Sigmoid colon (tissue), 7 donors: ENCODE measurements around the gene EML4. TPM values are rescaled to one million over a fixed set of nuclear protein-coding genes. Genes with fewer than 3 reads are reported as not detected.

Source experiments
- DNase-seq: peaks from one replicate; pipeline ENCODE4 v3.0.0-alpha.2; 2019
- H3K27ac ChIP-seq, 4 donors: fragments of 200-600 bp; sonication (generic); one replicate each; pipeline ENCODE4 v1.5.1; 2016 to 2019; ENCODE audit warnings: mild to moderate bottlenecking in 1 of 4
- H3K27me3 ChIP-seq, 3 donors: fragments of 200-600 bp; sonication (generic); one replicate each; pipeline ENCODE4 v1.5.1; 2019; ENCODE audit warnings: mild to moderate bottlenecking in 1 of 3
- H3K36me3 ChIP-seq, 4 donors: fragments of 200-600 bp; sonication (generic); one replicate each; pipeline ENCODE4 v1.5.1; 2016 to 2019
- H3K4me1 ChIP-seq, 4 donors: fragments of 200-600 bp; sonication (generic); one replicate each; pipeline ENCODE4 v1.5.1; 2017 to 2019
- H3K4me3 ChIP-seq, 4 donors: fragments of 200-600 bp; sonication (generic); one replicate each; pipeline ENCODE4 v1.5.1; 2017 to 2019; ENCODE audit warnings: mild to moderate bottlenecking in 2 of 4, moderate library complexity in 1 of 4
- H3K9me3 ChIP-seq, 4 donors: fragments of 200-600 bp in 3 of 4; sonication (generic) in 3 of 4; one replicate each; pipeline versions ENCODE4 v1.5.1 to v1.6.1; 2013 to 2019
- CTCF ChIP-seq, 4 experiments: fragments of 450-650 bp in 3 of 4; fragments of 200-600 bp in 1 of 4; IDR thresholded peaks; one replicate each; pipeline ENCODE4 v1.5.1; 2016 to 2019; ENCODE audit warnings: antibody characterized with exemption in 4 of 4, mild to moderate bottlenecking in 3 of 4, moderate library complexity in 2 of 4
- EP300 ChIP-seq, 4 donors: sonication (generic); formaldehyde crosslinking; IDR thresholded peaks; one replicate each; pipeline ENCODE4 v1.6.1; 2017; ENCODE audit warnings: antibody characterized with exemption in 4 of 4
- POLR2A ChIP-seq, 2 donors: fragments of 450-650 bp; IDR thresholded peaks; one replicate each; pipeline ENCODE4 v1.6.1; 2016; ENCODE audit warnings: antibody characterized with exemption in 2 of 2, mild to moderate bottlenecking in 2 of 2, moderate library complexity in 2 of 2
- POLR2AphosphoS5 ChIP-seq, 4 donors: sonication (generic); formaldehyde crosslinking; IDR thresholded peaks; one replicate each; pipeline ENCODE4 v1.6.1; 2017; ENCODE audit warnings: antibody characterized with exemption in 4 of 4
- WGBS, 2 donors: extraction: QIAGEN DNeasy Blood & Tissue Kit; methylation state at CpG; one replicate each; pipeline ENCODE4 v1.1.7; 2013; 5-methylcytosine and 5-hydroxymethylcytosine counted together
- intact Hi-C: fragments of 100-400 bp; cut with DNase I; formaldehyde crosslinking; loops from one replicate; pipeline ENCODE4 v1.15.1; 2023
- polyA plus RNA-seq, 3 donors: library from polyadenylated mRNA; stranded (reverse); fragments of 200-250 nt; gene quantifications; one replicate each; pipeline ENCODE4 v1.2.3, GENCODE V29; 2013
- total RNA-seq, 4 donors: library from RNA; depleted of rRNA; stranded (reverse); fragments of >200 nt; gene quantifications; one replicate each; pipeline ENCODE4 v1.1.0, GENCODE V29; 2016
- donor health status: healthy with polysubstance abuse.
- donor health status: Bipolar disorder and iron deficiency.
- donor health status: healthy.

Gene EML4
- total and polyA plus RNA-seq, 7 donors = 16.1 to 27.8 (median 17.8) TPM

GRCh38 chr2:42168459-42169099, 574 bp upstream of the EML4 start:
- no peaks in the 10 kb centered on the region for H3K27me3 ChIP-seq
- no peak for DNase-seq
- H3K4me3 ChIP-seq = peak overlapping the region in 3 of 4 donors; percentile 9 to 86 (median 26)
- TF ChIP-seq POLR2A (IDR thresholded peaks at IDR 0.05) = no peak
- TF ChIP-seq CTCF (IDR thresholded peaks at IDR 0.05) = no peak
- TF ChIP-seq POLR2AphosphoS5 (IDR thresholded peaks at IDR 0.05) = no peak
- no peak for TF ChIP-seq EP300 (IDR thresholded peaks at IDR 0.05)
- H3K4me1 ChIP-seq = peaks cover 0 to 44% (median 36%) of the 10 kb centered on the region in 4 donors
- H3K27ac ChIP-seq = peak overlapping the region; percentile 82 to 95 (median 92)
- no peaks in the 10 kb centered on the region for H3K36me3 ChIP-seq
- H3K9me3 ChIP-seq = no peaks in the 10 kb centered on the region
- 82 to 84% methylated on average over 16 of the region's 16 CpGs for WGBS, 2 donors
- intact Hi-C loops = loop anchor here (2.0 kb wide), 2 partner anchors 36 to 66 kb away; no protein-coding TSS in a partner anchor

- no peaks in the 10 kb centered on the region for H3K9me3 ChIP-seq
- no peak for TF ChIP-seq POLR2AphosphoS5 (IDR thresholded peaks at IDR 0.05)
- TF ChIP-seq CTCF (IDR thresholded peaks at IDR 0.05) = no peak
- no peak for TF ChIP-seq EP300 (IDR thresholded peaks at IDR 0.05)
- no peak for TF ChIP-seq POLR2A (IDR thresholded peaks at IDR 0.05)
- intact Hi-C loops = loop anchor here (2.0 kb wide), 2 partner anchors 37 to 67 kb away; no protein-coding TSS in a partner anchor
- 1% methylated on average over 10 of the region's 10 CpGs for WGBS, 2 donors
- H3K4me3 ChIP-seq = peak overlapping the region; percentile 68 to 95 (median 82)
- peaks cover 0 to 48% (median 37%) of the 10 kb centered on the region in 4 donors for H3K4me1 ChIP-seq
- no peaks in the 10 kb centered on the region for H3K27me3 ChIP-seq
- H3K27ac ChIP-seq = peak overlapping the region; percentile 85 to 95 (median 92)
- no peaks in the 10 kb centered on the region for H3K36me3 ChIP-seq
- DNase-seq = no peak
Measured at GRCh38 chr2:42169874-42170521, 845 bp downstream of the EML4 start.

- Histone ChIP-seq H3K4me1 (peaks cover 0 to 48% (median 37%) of the 10 kb centered on the region in 4 donors), H3K36me3 (no peaks in the 10 kb centered on the region), H3K4me3 (peak overlapping the region; percentile 68 to 95 (median 82)), H3K27me3 (no peaks in the 10 kb centered on the region), H3K9me3 (no peaks in the 10 kb centered on the region), H3K27ac (peak overlapping the region; percentile 85 to 95 (median 92))
- TF ChIP-seq EP300 (IDR thresholded peaks at IDR 0.05) = no peak
- TF ChIP-seq POLR2A (IDR thresholded peaks at IDR 0.05) = no peak
- TF ChIP-seq CTCF (IDR thresholded peaks at IDR 0.05) = no peak
- TF ChIP-seq POLR2AphosphoS5 (IDR thresholded peaks at IDR 0.05) = no peak
- intact Hi-C loops = no loop called here
- DNase-seq = no peak
- WGBS, 2 donors = 16 to 51% methylated on average over 9 of the region's 9 CpGs
Measured at GRCh38 chr2:42170619-42171395, 1.7 kb downstream of the EML4 start.

GRCh38 chr2:42171396-42171980, 2.3 kb downstream of the EML4 start:
- peaks cover 0 to 48% (median 37%) of the 10 kb centered on the region in 4 donors for H3K4me1 ChIP-seq
- H3K27ac ChIP-seq = peak overlapping the region; percentile 85 to 95 (median 92)
- TF ChIP-seq POLR2AphosphoS5 (IDR thresholded peaks at IDR 0.05) = no peak
- TF ChIP-seq POLR2A (IDR thresholded peaks at IDR 0.05) = no peak
- TF ChIP-seq EP300 (IDR thresholded peaks at IDR 0.05) = no peak
- TF ChIP-seq CTCF (IDR thresholded peaks at IDR 0.05) = no peak
- intact Hi-C loops = no loop called here
- no peaks in the 10 kb centered on the region for H3K36me3 ChIP-seq
- peak overlapping the region in 2 of 4 donors; percentile 2 to 11 for H3K4me3 ChIP-seq
- no peaks in the 10 kb centered on the region for H3K9me3 ChIP-seq
- no peaks in the 10 kb centered on the region for H3K27me3 ChIP-seq
- WGBS, 2 donors = 18 to 38% methylated on average over 3 of the region's 3 CpGs
- DNase-seq = no peak
